SU-DHL-6 (cell line): ENCODE results near the gene ERLIN1.

Source experiments
- H2AFZ ChIP-seq: fragments of 200-600 bp; sonication (generic); 2 replicates; pipeline ENCODE4 v1.6.1; 2014; ENCODE audit warnings: low read depth, mild to moderate bottlenecking, moderate library complexity, mixed read lengths, antibody characterized with exemption, low read length; ENCODE audit not compliant: severe bottlenecking
- H3F3A ChIP-seq: fragments of 200-600 bp; shearing (Covaris generic); 2 replicates; pipeline ENCODE4 v1.6.0; 2016; ENCODE audit warnings: antibody characterized with exemption, mild to moderate bottlenecking; ENCODE audit not compliant: insufficient read depth
- H3K27ac ChIP-seq: fragments of 200-600 bp; sonication (generic); 2 replicates; pipeline ENCODE4 v1.5.1; 2016; ENCODE audit warnings: low read depth, mild to moderate bottlenecking, low read length, moderate library complexity, mixed read lengths
- H3K27me3 ChIP-seq: fragments of 200-600 bp; sonication (generic), shearing (Covaris generic); 2 replicates; pipeline ENCODE4 v1.6.0; 2014; ENCODE audit warnings: mild to moderate bottlenecking, low read length
- H3K36me3 ChIP-seq: fragments of 200-600 bp; sonication (generic); 2 replicates; pipeline ENCODE4 v1.6.1; 2014; ENCODE audit warnings: mild to moderate bottlenecking, low read length, mixed read lengths
- H3K4me2 ChIP-seq: fragments of 300-600, 200-600 bp; shearing (Covaris generic), sonication (generic); 2 replicates; pipeline ENCODE4 v1.6.0; 2014; ENCODE audit warnings: low read length, low read depth, mild to moderate bottlenecking; ENCODE audit not compliant: poor library complexity, severe bottlenecking
- H3K4me3 ChIP-seq: fragments of 200-600 bp; sonication (generic); 2 replicates; pipeline ENCODE4 v1.5.1; 2014; ENCODE audit warnings: antibody characterized with exemption, low read length, mild to moderate bottlenecking, mixed read lengths; ENCODE audit not compliant: insufficient read depth, poor library complexity, severe bottlenecking
- H3K79me2 ChIP-seq: fragments of 200-600 bp; sonication (generic); 2 replicates; pipeline ENCODE4 v1.6.1; 2014; ENCODE audit warnings: mild to moderate bottlenecking, low read length, moderate library complexity; ENCODE audit not compliant: insufficient read depth
- H3K9ac ChIP-seq: fragments of 200-600 bp; sonication (generic); 2 replicates; pipeline ENCODE4 v1.7.0; 2014; ENCODE audit warnings: mild to moderate bottlenecking, low read length
- H3K9me2 ChIP-seq: fragments of 200-600 bp; sonication (generic); replicated peaks from 2 replicates; pipeline ENCODE4 v1.6.1; 2014; ENCODE audit warnings: low read length; ENCODE audit not compliant: insufficient read depth
- H3K9me3 ChIP-seq: fragments of 200-600 bp; sonication (generic); 2 replicates; pipeline ENCODE4 v1.6.1; 2014; ENCODE audit warnings: low read length, mixed read lengths; ENCODE audit not compliant: insufficient read depth
- H4K20me1 ChIP-seq: fragments of 200-600 bp; sonication (generic); 2 replicates; pipeline ENCODE4 v1.6.1; 2014; ENCODE audit warnings: low read depth, mild to moderate bottlenecking, antibody characterized with exemption, low read length, moderate library complexity, mixed read lengths
- CTCF ChIP-seq: fragments of 200-600 bp; sonication (generic); IDR thresholded peaks from one replicate; pipeline ENCODE4 v1.5.1; 2017; ENCODE audit warnings: antibody characterized with exemption, mild to moderate bottlenecking, low read length, moderate library complexity; ENCODE audit not compliant: insufficient read depth, poor library complexity, severe bottlenecking
- EZH2phosphoT487 ChIP-seq: fragments of 200-600 bp; sonication (generic), shearing (Covaris generic); conservative IDR thresholded peaks from 2 replicates; pipeline ENCODE4 v1.6.1; 2018; ENCODE audit warnings: mild to moderate bottlenecking, antibody characterized with exemption, low read length, moderate library complexity, mixed read lengths

The ERLIN1 gene

GRCh38 chr10:100114976-100115770 lies 70.7 kb downstream of the ERLIN1 start:
- H3K79me2 ChIP-seq = no peaks in the 10 kb centered on the region
- H4K20me1 ChIP-seq = no peaks in the 10 kb centered on the region
- no peak overlapping the region for H3K4me3 ChIP-seq
- H3K4me2 ChIP-seq = no peak overlapping the region
- H3F3A ChIP-seq = no peaks in the 10 kb centered on the region
- no peaks in the 10 kb centered on the region for H3K36me3 ChIP-seq
- no peak overlapping the region for H2AFZ ChIP-seq
- no peak overlapping the region for H3K9ac ChIP-seq
- no peak for TF ChIP-seq CTCF
- no peak for TF ChIP-seq EZH2phosphoT487
- H3K9me2 ChIP-seq = no peaks in the 10 kb centered on the region
- no peaks in the 10 kb centered on the region for H3K27me3 ChIP-seq
- H3K9me3 ChIP-seq = no peaks in the 10 kb centered on the region
- H3K27ac ChIP-seq = no peak overlapping the region

GRCh38 chr10:100114460-100114859 lies 71.4 kb downstream of the ERLIN1 start:
- Histone ChIP-seq H4K20me1 (no peaks in the 10 kb centered on the region), H3K79me2 (no peaks in the 10 kb centered on the region), H3K36me3 (no peaks in the 10 kb centered on the region), H3K4me2 (no peak overlapping the region), H2AFZ (no peak overlapping the region), H3K4me3 (no peak overlapping the region), H3K9me3 (no peaks in the 10 kb centered on the region), H3F3A (no peaks in the 10 kb centered on the region), H3K9ac (no peak overlapping the region), H3K27ac (no peak overlapping the region), H3K27me3 (no peaks in the 10 kb centered on the region), H3K9me2 (no peaks in the 10 kb centered on the region)
- no peak for TF ChIP-seq CTCF
- no peak for TF ChIP-seq EZH2phosphoT487

GRCh38 chr10:100109670-100110069 lies 76.2 kb downstream of the ERLIN1 start:
- H3F3A ChIP-seq = no peaks in the 10 kb centered on the region
- TF ChIP-seq CTCF = no peak
- TF ChIP-seq EZH2phosphoT487 = no peak

More at GRCh38 chr10:100109670-100110069, 76.2 kb downstream of the ERLIN1 start:
- Histone ChIP-seq H3K79me2 (no peaks in the 10 kb centered on the region), H4K20me1 (no peaks in the 10 kb centered on the region), H3K4me2 (no peak overlapping the region), H3K9me3 (no peaks in the 10 kb centered on the region), H3K36me3 (no peaks in the 10 kb centered on the region), H3K9ac (no peak overlapping the region), H2AFZ (no peak overlapping the region), H3K27me3 (no peaks in the 10 kb centered on the region), H3K27ac (no peak overlapping the region), H3K9me2 (no peaks in the 10 kb centered on the region), H3K4me3 (no peak overlapping the region)
